ENCODE data around the gene ADAMTS12. TPM values are rescaled to one million over a fixed set of nuclear protein-coding genes. Genes with fewer than 3 reads are reported as not detected.

The ADAMTS12 gene
- total and polyA plus RNA-seq, 2 of the 8 experiments (the other 6 are each of a cell fraction or from before 2014, with no cell fraction given): 6.4 to 12.8 TPM

DNA sequence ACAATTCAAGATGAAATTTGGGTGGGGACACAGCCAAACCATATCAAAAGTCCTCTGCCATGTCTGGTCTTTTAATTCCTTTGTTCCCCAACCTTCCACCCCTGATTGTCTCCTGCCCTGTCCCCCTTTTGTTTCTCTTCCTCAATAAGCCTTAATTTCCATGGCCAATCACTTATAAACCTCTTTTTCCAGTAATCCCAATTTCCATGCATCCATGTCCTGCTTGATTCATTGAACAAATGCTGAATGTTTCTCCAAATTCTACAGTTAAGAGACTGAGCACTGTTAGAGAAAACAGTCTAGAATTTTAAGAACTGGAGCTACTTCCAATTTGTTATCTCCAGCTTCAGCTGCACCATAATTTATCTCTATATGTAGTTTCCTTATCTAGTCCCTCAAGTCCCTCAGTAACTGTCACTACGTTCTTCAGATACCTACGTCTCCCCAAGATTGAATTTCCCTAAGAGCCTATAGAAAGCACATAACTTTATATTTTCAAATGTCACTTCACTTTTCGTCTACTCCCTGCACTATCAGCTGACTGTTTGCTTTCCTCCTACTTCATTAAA is 416.8 kb downstream of the ADAMTS12 start:
- no peak for FAIRE-seq
- TF ChIP-seq CREB1 (IDR thresholded peaks at IDR 0.05) (no peak), JUND (IDR thresholded peaks at IDR 0.05; ENCODE audit: low read length) (no peak), CBX5 (IDR thresholded peaks at IDR 0.05; ENCODE audit: low read depth, low read length) (no peak), EZH2 (IDR thresholded peaks at IDR 0.05; ENCODE audit: low read depth, low read length, severe bottlenecking) (no peak), YY1 (IDR thresholded peaks at IDR 0.05; ENCODE audit: low read depth, low read length) (no peak), SIX5 (IDR thresholded peaks at IDR 0.05; ENCODE audit: low read depth, low read length) (no peak)
- TF ChIP-seq, protein P1, sequence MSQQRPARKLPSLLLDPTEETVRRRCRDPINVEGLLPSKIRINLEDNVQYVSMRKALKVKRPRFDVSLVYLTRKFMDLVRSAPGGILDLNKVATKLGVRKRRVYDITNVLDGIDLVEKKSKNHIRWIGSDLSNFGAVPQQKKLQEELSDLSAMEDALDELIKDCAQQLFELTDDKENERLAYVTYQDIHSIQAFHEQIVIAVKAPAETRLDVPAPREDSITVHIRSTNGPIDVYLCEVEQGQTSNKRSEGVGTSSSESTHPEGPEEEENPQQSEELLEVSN (IDR thresholded peaks at IDR 0.05): no peak

More for the DNA sequence above, 416.8 kb downstream of the ADAMTS12 start:
- Histone ChIP-seq H3K9ac (replicated peaks in 1 of 4; ENCODE audit: extremely low read depth in 1 of 4, low read depth in 3 of 4, low read length in 3 of 4) (no peak overlapping the region), H2AFZ (ENCODE audit: low read length) (no peak overlapping the region), H3K56ac (replicated peaks; ENCODE audit: insufficient read length, low read depth, low read length) (no peak overlapping the region), H4K5ac (ENCODE audit: insufficient read length, low read depth, low read length) (no peak overlapping the region), H3K23me2 (ENCODE audit: low read depth, low read length) (no peaks in the 10 kb centered on the region), H3K79me2 (ENCODE audit: control insufficient read depth in 1 of 2, insufficient read depth in 2 of 2, low read length in 2 of 2) (0 out of 4 replicates have a peak, but pooled peaks cover 0 to 4% of the 10 kb centered on the region in 2 experiments), H4K91ac (replicated peaks; ENCODE audit: insufficient read length, low read length) (no peak overlapping the region), H3K4ac (replicated peaks; ENCODE audit: insufficient read length, low read depth, low read length) (no peak overlapping the region), H3K27me3 (replicated peaks in 1 of 4; ENCODE audit: control insufficient read depth in 3 of 4, extremely low read depth in 1 of 4, insufficient read depth in 3 of 4, low read length in 3 of 4) (no peaks in the 10 kb centered on the region), H2BK20ac (ENCODE audit: low read length) (no peak overlapping the region), H2BK15ac (ENCODE audit: low read length) (no peak overlapping the region), H3K4me2 (ENCODE audit: insufficient read depth in 1 of 2, low read depth in 2 of 2, low read length in 2 of 2) (no peak overlapping the region), H2BK12ac (ENCODE audit: low read depth, low read length) (no peak overlapping the region), H3K79me1 (ENCODE audit: low read depth, low read length) (no peaks in the 10 kb centered on the region), H2BK5ac (ENCODE audit: low read depth, low read length) (no peak overlapping the region), H3K9me3 (ENCODE audit: insufficient read depth in 2 of 2, low read depth in 1 of 2, low read length in 1 of 2) (no peaks in the 10 kb centered on the region), H3K18ac (ENCODE audit: extremely low read depth, low read length) (no peak overlapping the region), H3K36me3 (ENCODE audit: control insufficient read depth in 2 of 4, insufficient read depth in 4 of 4, low read length in 3 of 4) (peaks cover 7 to 95% (median 39%) of the 10 kb centered on the region in 4 experiments), H3K4me1 (replicated peaks in 1 of 4; ENCODE audit: control insufficient read depth in 3 of 4, insufficient read depth in 4 of 4, low read length in 3 of 4) (peaks cover 0 to 9% (median 0%) of the 10 kb centered on the region in 4 experiments; a peak in 1 of 7 replicates), H3K23ac (ENCODE audit: insufficient read length) (no peak overlapping the region), H2AK5ac (ENCODE audit: low read depth, low read length) (no peak overlapping the region), H4K8ac (ENCODE audit: extremely low read depth, insufficient read depth, low read length) (no peak overlapping the region), H2BK120ac (replicated peaks; ENCODE audit: low read depth, low read length) (no peak overlapping the region), H3K4me3 (ENCODE audit: extremely low read depth in 1 of 4, insufficient read depth in 2 of 4, low read depth in 3 of 4, low read length in 4 of 4) (no peak overlapping the region), H3K27ac (ENCODE audit: low read depth, low read length) (no peak overlapping the region), H3K14ac (ENCODE audit: insufficient read length) (no peak overlapping the region), H4K20me1 (replicated peaks in 1 of 2; ENCODE audit: control insufficient read depth in 1 of 2, insufficient read depth in 2 of 2, low read length in 2 of 2) (no peaks in the 10 kb centered on the region)
- CTCF ChIA-PET (ENCODE audit: partially characterized antibody): no interaction called here
- DNase-seq (ENCODE audit: low read depth in 1 of 2, low spot score in 2 of 2): no peak
- POLR2A ChIA-PET (ENCODE audit: partially characterized antibody): interaction anchor here (0.6 to 1.8 kb wide), 8 partner anchors 8 to 74 kb away, joined by 3 to 8 read pairs (median 4); partner anchors contain the start of gene TARS1
- 90% methylated on average over 3 of the region's 3 CpGs; no CpG with 5 or more reads in 1 of the 2 experiments for WGBS, 2 experiments (ENCODE audit: extremely low coverage in 1 of 2, insufficient coverage in 1 of 2, insufficient read length in 1 of 2, insufficient replicate concordance in 2 of 2, low coverage in 1 of 2, low lambda C conversion rate in 2 of 2, missing lambda C conversion rate in 1 of 2)

Data from H1 (cell line).